Suprapubic skin (tissue), 4 donors: ENCODE results near the gene SLC32A1. TPM values are rescaled to one million over a fixed set of nuclear protein-coding genes. Genes with fewer than 3 reads are reported as not detected.

Experiments
- DNase-seq, 2 donors: peaks; one replicate each; pipeline ENCODE4 v3.0.0-alpha.2; 2019; ENCODE audit warnings: low spot score in 2 of 2
- H3K27ac ChIP-seq: fragments of 200-600 bp; sonication (generic); one replicate; pipeline ENCODE4 v1.5.1; 2019
- H3K27me3 ChIP-seq: fragments of 200-600 bp; sonication (generic); one replicate; pipeline ENCODE4 v1.5.1; 2019
- H3K36me3 ChIP-seq: fragments of 200-600 bp; sonication (generic); one replicate; pipeline ENCODE4 v1.5.1; 2019
- H3K4me1 ChIP-seq: fragments of 200-600 bp; sonication (generic); one replicate; pipeline ENCODE4 v1.5.1; 2019
- H3K4me3 ChIP-seq: fragments of 200-600 bp; sonication (generic); one replicate; pipeline ENCODE4 v1.5.1; 2019; ENCODE audit warnings: mild to moderate bottlenecking
- H3K9me3 ChIP-seq: fragments of 200-600 bp; sonication (generic); one replicate; pipeline ENCODE4 v1.5.1; 2019
- EP300 ChIP-seq: sonication (generic); formaldehyde crosslinking; IDR thresholded peaks from one replicate; pipeline ENCODE4 v1.6.1; 2017; ENCODE audit warnings: antibody characterized with exemption
- POLR2A ChIP-seq, 2 donors: fragments of 450-650 bp; IDR thresholded peaks; one replicate each; pipeline ENCODE4 v1.6.1; 2017; ENCODE audit warnings: antibody characterized with exemption in 2 of 2, mild to moderate bottlenecking in 2 of 2, moderate library complexity in 2 of 2
- POLR2AphosphoS5 ChIP-seq, 3 donors: sonication (generic); formaldehyde crosslinking; IDR thresholded peaks; one replicate each; pipeline ENCODE4 v1.6.1; 2017; ENCODE audit warnings: antibody characterized with exemption in 3 of 3
- WGBS: methylation state at CpG from one replicate; pipeline ENCODE4 v1.1.5; 2018; 5-methylcytosine and 5-hydroxymethylcytosine counted together
- total RNA-seq, 4 donors: library from RNA; depleted of rRNA; stranded (reverse); fragments of >200 nt; gene quantifications; one replicate each; pipeline ENCODE4 v1.1.0, GENCODE V29; 2016
- TF ChIP-seq, protein P1 (sequence below), 2 donors: fragments of 200-600 bp in 1 of 2; fragments of 450-650 bp in 1 of 2; sonication (generic) in 1 of 2; IDR thresholded peaks; one replicate each; pipeline ENCODE4 v1.5.1; 2016 to 2019; ENCODE audit warnings: antibody characterized with exemption in 2 of 2, mild to moderate bottlenecking in 1 of 2, moderate library complexity in 1 of 2

The SLC32A1 gene
- total RNA-seq, 4 donors from 2014 or later, result not detected

DNA sequence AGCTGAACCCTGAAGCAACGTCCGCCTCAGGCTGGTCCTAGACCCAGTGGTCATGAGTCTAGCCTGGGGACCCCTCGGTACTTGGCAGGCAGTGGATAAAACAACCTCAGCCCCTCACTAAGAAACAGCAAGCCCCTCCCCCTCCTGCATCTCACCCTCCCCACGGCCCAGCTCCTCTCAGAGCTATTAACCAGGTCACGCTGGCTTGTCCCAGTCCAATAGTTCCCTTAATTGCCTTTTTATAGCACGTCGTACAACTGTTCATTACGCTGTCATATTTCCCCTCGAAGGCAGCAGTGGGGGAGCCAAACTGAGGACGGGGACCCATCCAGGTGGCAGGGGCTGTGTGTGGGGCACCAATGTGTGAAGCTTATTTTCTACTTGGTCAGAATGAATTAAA, 8.6 kb upstream of the SLC32A1 start:
- no peak for TF ChIP-seq POLR2AphosphoS5 (IDR thresholded peaks at IDR 0.05)
- TF ChIP-seq, protein P1, sequence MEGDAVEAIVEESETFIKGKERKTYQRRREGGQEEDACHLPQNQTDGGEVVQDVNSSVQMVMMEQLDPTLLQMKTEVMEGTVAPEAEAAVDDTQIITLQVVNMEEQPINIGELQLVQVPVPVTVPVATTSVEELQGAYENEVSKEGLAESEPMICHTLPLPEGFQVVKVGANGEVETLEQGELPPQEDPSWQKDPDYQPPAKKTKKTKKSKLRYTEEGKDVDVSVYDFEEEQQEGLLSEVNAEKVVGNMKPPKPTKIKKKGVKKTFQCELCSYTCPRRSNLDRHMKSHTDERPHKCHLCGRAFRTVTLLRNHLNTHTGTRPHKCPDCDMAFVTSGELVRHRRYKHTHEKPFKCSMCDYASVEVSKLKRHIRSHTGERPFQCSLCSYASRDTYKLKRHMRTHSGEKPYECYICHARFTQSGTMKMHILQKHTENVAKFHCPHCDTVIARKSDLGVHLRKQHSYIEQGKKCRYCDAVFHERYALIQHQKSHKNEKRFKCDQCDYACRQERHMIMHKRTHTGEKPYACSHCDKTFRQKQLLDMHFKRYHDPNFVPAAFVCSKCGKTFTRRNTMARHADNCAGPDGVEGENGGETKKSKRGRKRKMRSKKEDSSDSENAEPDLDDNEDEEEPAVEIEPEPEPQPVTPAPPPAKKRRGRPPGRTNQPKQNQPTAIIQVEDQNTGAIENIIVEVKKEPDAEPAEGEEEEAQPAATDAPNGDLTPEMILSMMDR (IDR thresholded peaks at IDR 0.05), result no peak
- no peaks in the 10 kb centered on the region for H3K36me3 ChIP-seq
- H3K27me3 ChIP-seq, result peaks cover 92% of the 10 kb centered on the region
- WGBS, result 11% methylated on average over 8 of the region's 10 CpGs
- no peak overlapping the region for H3K27ac ChIP-seq
- no peaks in the 10 kb centered on the region for H3K4me1 ChIP-seq
- H3K4me3 ChIP-seq, result no peak overlapping the region
- H3K9me3 ChIP-seq, result no peaks in the 10 kb centered on the region
- no peak for DNase-seq

DNA sequence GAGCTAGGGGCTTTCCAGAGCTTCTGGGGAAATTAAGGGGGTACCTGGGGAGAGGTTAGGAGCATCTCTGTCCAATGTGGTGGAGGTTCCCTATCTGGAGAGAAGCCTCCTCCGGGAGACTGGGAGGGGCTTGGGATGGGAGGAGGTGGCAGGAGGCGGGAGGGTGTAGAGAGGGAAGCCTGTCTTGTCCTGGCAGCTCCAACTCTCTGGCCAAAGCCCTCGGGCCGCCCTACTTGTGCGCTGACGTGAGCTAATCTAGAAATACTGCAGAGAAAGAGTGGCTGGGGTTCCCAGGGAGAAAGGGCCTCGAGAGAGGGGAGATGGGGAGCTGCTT, 1.6 kb upstream of the SLC32A1 start:
- Histone ChIP-seq H3K9me3 (no peaks in the 10 kb centered on the region), H3K4me3 (no peak overlapping the region), H3K4me1 (peaks cover 40% of the 10 kb centered on the region), H3K27ac (no peak overlapping the region), H3K36me3 (no peaks in the 10 kb centered on the region), H3K27me3 (peaks cover 100% of the 10 kb centered on the region)
- DNase-seq, result no peak
- TF ChIP-seq, protein P1 (IDR thresholded peaks at IDR 0.05), result no peak
- TF ChIP-seq POLR2AphosphoS5 (IDR thresholded peaks at IDR 0.05), result no peak
- no peak for TF ChIP-seq EP300
- TF ChIP-seq POLR2A (IDR thresholded peaks at IDR 0.05), result no peak
- WGBS, result 0% methylated on average over 7 of the region's 7 CpGs

DNA sequence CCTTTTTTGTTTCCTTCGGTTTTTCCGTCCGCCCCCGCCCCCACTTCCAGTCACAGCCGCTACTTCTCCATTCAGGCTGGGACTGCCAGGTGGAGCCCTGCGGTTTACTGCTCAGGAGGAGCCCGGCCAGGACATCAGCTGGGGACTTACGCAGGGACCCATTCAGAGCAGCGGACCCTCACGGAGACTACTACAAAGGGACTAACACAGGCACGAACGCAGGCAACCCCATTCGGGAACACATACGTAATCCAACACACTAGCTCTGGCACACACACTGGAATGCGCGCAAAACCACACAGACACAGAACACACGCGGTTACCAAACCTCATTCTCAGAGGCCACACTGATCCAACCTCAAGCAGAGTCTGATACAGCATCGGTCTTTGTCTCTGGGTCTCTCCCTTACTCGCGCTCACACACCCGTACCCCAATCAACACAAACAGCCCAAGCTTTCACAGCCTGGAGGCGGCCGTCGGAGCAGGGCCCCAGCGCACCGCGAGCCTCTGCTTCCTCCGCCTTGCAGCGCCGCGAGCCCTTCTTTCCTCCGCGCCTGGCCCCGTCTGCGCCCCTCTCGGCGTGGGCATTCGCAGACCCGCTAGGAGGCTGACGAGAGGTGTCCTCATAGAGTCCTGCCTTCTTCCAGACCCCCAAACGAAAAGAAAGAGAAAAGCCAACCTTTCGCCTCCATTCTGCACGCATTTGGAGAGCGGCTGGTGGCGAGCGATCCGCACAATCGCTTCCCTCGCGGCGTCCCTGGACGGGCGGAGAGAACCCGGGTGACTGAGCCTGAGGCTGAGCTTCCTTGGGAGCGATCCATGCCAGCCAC, 1.1 kb upstream of the SLC32A1 start:
- 3% methylated on average over 24 of the region's 56 CpGs for WGBS
- TF ChIP-seq POLR2AphosphoS5 (IDR thresholded peaks at IDR 0.05) (no peak), POLR2A (IDR thresholded peaks at IDR 0.05) (no peak), EP300 (no peak)
- TF ChIP-seq, protein P1 (IDR thresholded peaks at IDR 0.05), result no peak
- Histone ChIP-seq H3K4me1 (peaks cover 42% of the 10 kb centered on the region), H3K4me3 (no peak overlapping the region), H3K27ac (no peak overlapping the region), H3K36me3 (no peaks in the 10 kb centered on the region), H3K27me3 (peaks cover 100% of the 10 kb centered on the region), H3K9me3 (no peaks in the 10 kb centered on the region)
- DNase-seq, result no peak

DNA sequence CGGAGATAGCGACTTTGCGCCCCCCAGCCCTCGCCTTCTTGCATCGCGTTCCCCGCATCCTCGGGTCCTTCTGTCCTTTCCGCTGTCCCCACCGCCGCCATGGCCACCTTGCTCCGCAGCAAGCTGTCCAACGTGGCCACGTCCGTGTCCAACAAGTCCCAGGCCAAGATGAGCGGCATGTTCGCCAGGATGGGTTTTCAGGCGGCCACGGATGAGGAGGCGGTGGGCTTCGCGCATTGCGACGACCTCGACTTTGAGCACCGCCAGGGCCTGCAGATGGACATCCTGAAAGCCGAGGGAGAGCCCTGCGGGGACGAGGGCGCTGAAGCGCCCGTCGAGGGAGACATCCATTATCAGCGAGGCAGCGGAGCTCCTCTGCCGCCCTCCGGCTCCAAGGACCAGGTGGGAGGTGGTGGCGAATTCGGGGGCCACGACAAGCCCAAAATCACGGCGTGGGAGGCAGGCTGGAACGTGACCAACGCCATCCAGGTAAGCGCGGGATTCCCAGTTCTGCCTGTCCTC, 401 bp downstream of the SLC32A1 start:
- Histone ChIP-seq H3K27ac (no peak overlapping the region), H3K4me1 (peaks cover 53% of the 10 kb centered on the region), H3K4me3 (no peak overlapping the region), H3K36me3 (no peaks in the 10 kb centered on the region), H3K9me3 (no peaks in the 10 kb centered on the region), H3K27me3 (peaks cover 100% of the 10 kb centered on the region)
- TF ChIP-seq, protein P1 (IDR thresholded peaks at IDR 0.05), result no peak
- no peak for TF ChIP-seq POLR2AphosphoS5 (IDR thresholded peaks at IDR 0.05)
- TF ChIP-seq POLR2A (IDR thresholded peaks at IDR 0.05), result no peak
- no peak for TF ChIP-seq EP300
- 10% methylated on average over 29 of the region's 46 CpGs for WGBS
- no peak for DNase-seq

DNA sequence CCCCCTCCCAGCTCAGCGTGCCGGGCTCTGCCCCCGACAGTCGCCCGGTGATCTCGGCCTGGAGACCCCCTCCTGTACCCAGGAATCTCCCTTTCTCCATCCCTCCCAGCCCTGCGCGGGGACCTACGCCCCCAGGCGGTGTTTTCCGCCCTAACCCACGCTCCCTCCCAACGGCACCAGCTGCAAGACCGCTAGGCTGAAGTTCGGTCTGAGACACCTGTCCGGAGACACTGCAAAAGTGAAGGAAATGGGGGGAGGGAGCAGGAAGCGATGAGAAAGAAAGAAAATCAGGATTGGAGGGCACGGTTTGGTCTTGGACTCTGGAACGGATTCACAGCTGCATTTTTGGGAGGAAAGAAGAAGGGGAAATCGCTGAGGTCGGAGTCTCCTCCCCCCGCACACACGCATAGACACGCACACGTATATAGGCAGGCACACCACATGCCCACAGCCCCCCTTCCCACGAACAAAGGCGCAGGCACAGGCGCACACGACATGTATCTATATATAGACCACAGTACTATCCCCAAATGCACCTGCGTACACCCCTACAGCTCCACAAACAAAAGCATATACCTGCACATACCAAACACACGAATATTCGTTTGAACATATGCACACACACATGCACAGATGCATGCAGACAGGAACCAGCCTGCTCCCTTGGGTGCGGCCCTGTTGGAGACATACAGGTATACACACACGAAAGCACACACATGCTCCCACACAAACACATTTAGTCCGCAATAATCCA, 1.0 kb downstream of the SLC32A1 start:
- H3K4me3 ChIP-seq, result no peak overlapping the region
- DNase-seq, result no peak
- H3K27ac ChIP-seq, result no peak overlapping the region
- H3K27me3 ChIP-seq, result peaks cover 100% of the 10 kb centered on the region
- peaks cover 56% of the 10 kb centered on the region for H3K4me1 ChIP-seq
- WGBS, result 5% methylated on average over 30 of the region's 35 CpGs
- no peaks in the 10 kb centered on the region for H3K36me3 ChIP-seq
- TF ChIP-seq EP300, result no peak
- TF ChIP-seq, protein P1 (IDR thresholded peaks at IDR 0.05), result no peak
- TF ChIP-seq POLR2AphosphoS5 (IDR thresholded peaks at IDR 0.05), result no peak
- no peak for TF ChIP-seq POLR2A (IDR thresholded peaks at IDR 0.05)
- H3K9me3 ChIP-seq, result no peaks in the 10 kb centered on the region
